GM06990 (cell line): ENCODE measurements around the gene ABCA4.

Experiments
- DNase-seq: peaks from one replicate; pipeline ENCODE4 v3.0.0-alpha.2; 2011; ENCODE audit not compliant: insufficient read length; ENCODE audit errors: extremely low read depth
- H3K27me3 ChIP-seq: replicated peaks from 2 replicates; pipeline ENCODE4 v1.6.0; 2011; ENCODE audit warnings: low read length; ENCODE audit not compliant: control insufficient read depth, insufficient read depth
- H3K36me3 ChIP-seq: 2 replicates; pipeline ENCODE4 v1.5.1; 2011; ENCODE audit warnings: low read length; ENCODE audit not compliant: control insufficient read depth, insufficient read depth
- H3K4me3 ChIP-seq: replicated peaks from 2 replicates; pipeline ENCODE4 v1.5.1; 2011; ENCODE audit warnings: low read depth, mild to moderate bottlenecking, control low read depth, low read length
- CTCF ChIP-seq: IDR thresholded peaks from 2 replicates; pipeline ENCODE4 v1.5.1; 2011; ENCODE audit warnings: low read length, control low read depth, mild to moderate bottlenecking, inconsistent platforms; ENCODE audit not compliant: insufficient read depth, poor library complexity, severe bottlenecking

The ABCA4 gene

GRCh38 chr1:94050254-94050653 lies 70.7 kb downstream of the ABCA4 start:
- no peak for TF ChIP-seq CTCF
- peaks cover 1% of the 10 kb centered on the region; the same call in 1 of the 2 replicates for H3K27me3 ChIP-seq

GRCh38 chr1:94049791-94050190 lies 71.2 kb downstream of the ABCA4 start:
- H3K36me3 ChIP-seq, result no peaks in the 10 kb centered on the region
- no peak for DNase-seq

More at GRCh38 chr1:94050254-94050653, 70.7 kb downstream of the ABCA4 start:
- Histone ChIP-seq H3K36me3 (no peaks in the 10 kb centered on the region), H3K4me3 (no peak overlapping the region)
- DNase-seq, result no peak

GRCh38 chr1:94048413-94049164 lies 72.4 kb downstream of the ABCA4 start:
- no peak for TF ChIP-seq CTCF

More at GRCh38 chr1:94049791-94050190, 71.2 kb downstream of the ABCA4 start:
- Histone ChIP-seq H3K4me3 (no peak overlapping the region), H3K27me3 (no peaks in the 10 kb centered on the region; the same call in 1 of the 2 replicates)
- no peak for TF ChIP-seq CTCF

GRCh38 chr1:94047949-94048348 lies 73.0 kb downstream of the ABCA4 start:
- H3K4me3 ChIP-seq, result no peak overlapping the region
- no peaks in the 10 kb centered on the region for H3K36me3 ChIP-seq
- TF ChIP-seq CTCF, result no peak
- DNase-seq, result no peak
- H3K27me3 ChIP-seq, result no peaks in the 10 kb centered on the region; the same call in 1 of the 2 replicates

More at GRCh38 chr1:94048413-94049164, 72.4 kb downstream of the ABCA4 start:
- no peak for DNase-seq
- no peak overlapping the region for H3K4me3 ChIP-seq
- no peaks in the 10 kb centered on the region for H3K36me3 ChIP-seq
- H3K27me3 ChIP-seq, result no peaks in the 10 kb centered on the region; the same call in 1 of the 2 replicates

- TF ChIP-seq CTCF, result peak; percentile 65
- no peak for DNase-seq
- Histone ChIP-seq H3K4me3 (no peak overlapping the region), H3K36me3 (no peaks in the 10 kb centered on the region), H3K27me3 (no peaks in the 10 kb centered on the region; the same call in 1 of the 2 replicates)
Observed at GRCh38 chr1:94045465-94046056, 75.4 kb downstream of the ABCA4 start.
